D341Med (cell line): ENCODE data around the gene CISD3.

Experiments used
- DNase-seq: peaks from one replicate; pipeline ENCODE4 v3.0.0; 2012; ENCODE audit warnings: low spot score

The CISD3 gene

DNA sequence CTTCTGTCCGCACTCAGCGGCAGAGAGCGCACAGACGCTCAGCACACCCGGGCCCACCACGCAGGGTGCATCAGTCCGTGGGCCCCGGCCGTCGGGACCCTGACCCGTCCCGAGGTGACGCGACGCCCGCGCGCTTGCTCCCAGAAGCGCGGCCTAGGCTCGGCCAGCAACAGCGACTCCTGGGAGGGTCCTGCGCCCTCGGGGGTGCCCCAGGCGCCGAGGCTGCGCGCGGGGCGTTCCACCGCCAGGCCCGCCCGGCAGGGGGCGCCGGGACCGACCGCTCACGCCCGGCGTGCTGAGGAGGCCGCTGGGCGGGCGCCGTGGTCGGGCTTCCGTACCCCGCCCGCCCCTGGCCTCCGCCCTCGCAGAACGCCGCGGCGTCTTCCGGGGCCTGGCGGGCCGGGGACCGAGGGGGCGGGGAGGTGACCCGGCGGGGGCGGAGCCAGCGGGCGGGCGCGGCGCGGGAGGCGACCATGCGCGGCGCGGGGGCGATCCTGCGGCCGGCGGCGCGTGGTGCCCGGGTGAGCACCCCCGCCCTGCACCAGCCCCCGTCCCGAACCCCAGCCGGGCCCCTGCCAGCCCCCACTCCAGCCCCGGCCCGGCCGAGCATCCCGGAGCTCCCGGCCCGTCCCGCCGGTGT is at the start of gene CISD3:
Gene CISD3, plus strand, starts transcription at position 456 of the 640 bp plus-strand sequence. Its CDS starts 18 bp downstream, at position 474.
- peak; percentile 99 for DNase-seq

GRCh38 chr17:38681096-38681495 is 49.0 kb upstream of the CISD3 start:
- no peak for DNase-seq

GRCh38 chr17:38685491-38685890 is 44.6 kb upstream of the CISD3 start:
- DNase-seq = no peak

DNA sequence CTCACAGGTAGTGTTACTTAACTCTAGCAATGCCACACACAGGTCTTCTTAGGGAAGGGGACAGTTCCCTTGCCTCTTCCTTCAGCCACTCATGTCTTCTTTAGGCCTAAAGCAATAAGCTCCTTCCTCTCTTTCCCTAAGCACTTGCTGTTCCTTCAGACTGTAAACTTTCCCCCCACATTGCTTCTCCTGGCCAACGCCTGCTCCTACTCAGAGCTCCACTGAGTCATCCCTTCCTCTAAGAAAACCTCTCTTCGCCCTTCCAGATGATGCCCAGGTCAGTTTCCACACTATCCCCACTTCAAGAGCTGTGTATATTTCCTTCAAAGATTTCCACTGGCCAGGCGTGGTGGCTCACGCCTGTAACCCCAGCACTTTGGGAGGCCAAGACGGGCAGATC is 42.9 kb upstream of the CISD3 start:
- DNase-seq = no peak

DNA sequence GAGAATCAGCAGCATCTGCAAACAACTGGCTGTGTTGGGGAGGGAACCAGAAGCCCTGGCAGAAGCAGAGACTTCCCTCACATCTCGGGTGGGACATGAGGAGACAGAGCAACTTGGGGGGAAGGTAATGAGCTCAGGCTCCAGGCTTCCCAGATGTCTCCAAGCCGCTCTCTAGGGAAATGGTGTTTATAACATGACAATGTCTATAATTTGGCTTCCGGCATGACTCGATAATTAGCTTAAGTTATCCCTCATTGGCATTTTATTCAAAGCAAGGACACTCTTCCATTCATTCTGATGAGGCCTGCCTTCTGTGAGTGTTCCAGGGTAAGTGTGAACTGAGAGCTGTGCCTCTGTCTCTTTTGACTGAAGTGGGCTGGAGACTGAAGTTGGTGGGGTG is 39.8 kb upstream of the CISD3 start:
- peak; percentile 70 for DNase-seq

DNA sequence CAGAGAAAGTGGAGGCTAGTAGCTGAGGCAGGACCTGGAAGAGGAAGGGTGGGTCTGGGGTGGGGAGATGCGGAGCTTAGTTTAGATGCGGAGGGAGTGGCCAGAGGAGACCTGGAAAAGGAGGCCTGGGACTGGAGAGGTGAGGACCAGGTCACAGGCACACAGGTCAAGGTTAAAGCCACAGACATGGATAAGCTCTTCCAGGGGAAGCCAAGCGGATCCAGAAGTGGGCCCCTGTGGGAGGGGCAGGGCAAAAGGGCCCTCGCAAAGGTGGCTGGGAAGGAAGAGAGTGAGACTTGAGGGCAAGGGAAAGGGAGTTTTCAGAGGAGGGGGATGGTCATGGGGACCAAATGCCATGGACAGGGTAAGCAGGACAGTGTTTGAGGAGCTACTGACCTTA is 39.0 kb upstream of the CISD3 start:
- no peak for DNase-seq

GRCh38 chr17:38693700-38694329 is 36.3 kb upstream of the CISD3 start:
- no peak for DNase-seq

GRCh38 chr17:38697061-38697820 is 32.9 kb upstream of the CISD3 start:
- DNase-seq = no peak

DNA sequence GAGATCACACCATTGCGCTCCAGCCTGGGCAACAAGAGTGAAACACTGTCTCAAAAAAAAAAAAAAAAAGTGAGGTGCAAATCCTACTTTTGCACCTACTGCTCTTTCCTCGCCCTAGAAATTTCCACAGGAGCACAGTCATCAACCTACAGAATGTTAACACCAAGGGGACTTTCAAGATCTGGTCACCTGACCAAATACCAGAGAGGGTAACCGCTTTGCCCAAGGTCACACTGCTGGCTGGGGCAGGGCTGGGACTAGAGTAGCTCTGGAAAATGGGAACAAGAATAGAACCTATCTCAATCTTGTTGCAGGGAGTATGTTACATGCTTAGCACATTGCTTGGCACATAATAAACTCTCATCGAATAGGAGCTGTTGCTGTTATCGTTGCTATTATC is 31.4 kb upstream of the CISD3 start:
- DNase-seq = no peak

DNA sequence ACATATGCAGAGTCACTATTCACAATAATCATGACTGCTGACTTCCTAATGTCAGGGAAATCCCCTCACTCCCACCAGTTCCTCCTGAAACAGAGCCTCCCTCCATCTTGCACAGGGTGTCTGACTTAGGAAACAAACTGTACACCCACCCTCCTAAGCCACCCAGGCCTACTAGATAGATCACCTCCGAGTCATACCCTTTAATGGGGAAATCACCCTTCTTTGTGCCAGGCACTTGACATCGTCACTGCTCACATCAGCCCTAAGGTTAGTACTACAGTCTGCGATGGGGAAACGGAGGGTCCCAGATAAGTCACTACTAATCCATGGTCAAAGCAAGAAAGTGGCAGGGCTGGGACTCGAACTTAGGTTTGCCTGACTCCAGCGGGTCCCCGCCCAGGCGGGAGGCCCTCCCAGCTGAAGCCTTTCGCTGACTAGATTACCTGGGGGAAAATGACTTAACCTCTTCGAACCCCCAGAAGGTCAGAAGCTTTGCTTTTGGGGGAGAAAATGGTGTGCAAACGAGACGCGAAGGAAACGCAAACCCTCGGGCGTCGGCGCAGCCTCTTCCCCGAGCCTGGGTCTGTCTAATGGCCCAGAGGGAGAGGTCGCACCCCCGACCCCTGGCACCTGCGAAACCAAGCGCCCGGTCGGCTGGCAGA is 28.5 kb upstream of the CISD3 start:
- no peak for DNase-seq

DNA sequence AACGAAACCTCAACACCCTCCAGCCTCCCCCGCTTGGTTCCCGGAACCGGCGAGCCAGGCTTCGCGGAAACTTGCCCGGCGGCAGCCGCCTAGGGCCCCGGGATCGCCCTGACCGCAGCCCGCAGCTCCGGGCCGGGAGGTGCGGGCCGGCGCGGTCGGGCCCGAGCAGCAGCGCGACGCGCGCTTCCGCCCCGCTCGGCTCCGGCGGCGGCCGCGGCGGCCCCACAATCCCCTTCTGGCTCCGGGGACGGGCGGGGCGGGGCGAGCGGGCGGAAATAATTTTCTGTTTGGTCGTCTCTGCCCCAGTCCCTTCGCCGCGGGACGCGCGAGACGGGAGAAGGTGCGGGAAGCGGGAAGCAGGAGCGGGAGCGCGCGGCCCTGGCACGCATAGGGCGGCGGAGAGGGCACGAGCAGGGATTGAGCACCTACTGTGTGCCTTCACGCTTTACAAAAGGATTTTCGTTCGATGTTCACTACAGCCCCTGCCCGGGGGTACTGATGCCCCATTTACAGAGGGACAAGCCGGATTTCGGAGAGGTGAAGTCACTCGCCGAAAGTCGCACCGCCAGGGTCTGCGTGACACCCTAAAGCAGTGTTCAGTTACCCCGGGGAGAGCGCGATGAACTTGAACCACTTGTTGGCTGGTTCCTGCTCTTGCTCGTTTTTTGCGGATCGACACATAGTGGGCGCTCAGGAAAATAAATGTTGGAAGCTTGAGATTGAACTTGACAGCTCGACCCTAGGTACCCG is 27.8 kb upstream of the CISD3 start:
- DNase-seq = peak; percentile 97

DNA sequence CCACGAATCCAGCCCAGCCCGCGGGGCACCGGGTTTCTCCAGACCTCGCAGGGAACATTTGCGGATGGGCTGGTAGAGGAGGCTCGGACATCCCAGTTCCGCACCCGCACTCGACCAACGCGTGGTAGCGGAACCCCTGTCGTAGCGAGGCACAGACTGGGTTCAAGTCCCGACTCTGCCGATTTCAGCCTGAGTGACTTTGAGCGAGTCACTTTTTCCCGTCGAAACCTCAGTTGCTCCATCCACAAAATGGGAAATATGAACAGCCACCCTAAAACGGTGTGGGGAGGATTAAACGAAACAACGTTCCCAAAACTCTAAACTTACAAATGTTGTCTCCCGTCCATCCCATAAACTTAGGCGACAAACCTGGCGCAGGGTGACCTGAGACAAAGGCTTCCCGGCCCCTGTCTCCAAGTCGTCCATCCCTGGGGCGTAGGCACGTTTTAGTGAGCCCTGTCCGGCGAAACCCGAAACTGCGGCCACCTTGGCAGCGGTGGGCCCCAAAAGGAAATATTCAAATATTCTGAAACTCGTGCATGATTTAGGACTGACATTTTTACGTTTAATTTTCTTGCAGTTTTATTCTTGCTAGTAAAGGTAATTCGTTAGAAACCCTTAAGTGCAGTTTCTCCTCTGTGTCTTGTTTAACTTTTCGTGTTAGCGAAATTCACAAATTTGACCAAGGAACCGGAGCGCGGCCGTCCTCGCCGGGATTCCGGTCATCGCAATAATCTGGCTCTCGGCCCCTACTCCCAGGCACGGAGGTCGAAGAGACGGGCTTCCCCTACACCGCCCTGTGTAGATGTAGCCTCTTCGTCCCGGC is 27.0 kb upstream of the CISD3 start:
- DNase-seq = no peak

GRCh38 chr17:38703742-38704605 is 26.2 kb upstream of the CISD3 start:
- DNase-seq = peak; percentile 79

- peak; percentile 96 for DNase-seq
These were observed 25.3 kb upstream of the CISD3 start, which contains the start of gene MLLT6 for GRCh38 chr17:38704606-38705522. TSS of gene MLLT6 (plus strand) at chr17:38705273. CDS start at chr17:38705633, 360 bp downstream.

DNA sequence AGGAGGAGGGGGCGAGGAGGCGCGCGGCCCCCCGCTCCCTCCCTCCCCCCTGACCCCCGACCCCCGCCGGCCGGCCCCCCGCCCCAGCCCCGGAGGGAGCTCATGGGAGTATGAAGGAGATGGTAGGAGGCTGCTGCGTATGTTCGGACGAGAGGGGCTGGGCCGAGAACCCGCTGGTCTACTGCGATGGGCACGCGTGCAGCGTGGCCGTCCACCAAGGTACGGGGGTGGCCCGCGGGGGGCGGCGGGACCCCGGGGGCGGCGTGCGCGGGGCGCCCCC is 24.7 kb upstream of the CISD3 start:
- DNase-seq = peak; percentile 83

- DNase-seq = peak; percentile 88
These were observed 24.2 kb upstream of the CISD3 start for GRCh38 chr17:38705803-38706504.

GRCh38 chr17:38706505-38707216 is 23.5 kb upstream of the CISD3 start:
- DNase-seq = no peak
